DLD1 (cell line): ENCODE measurements around the gene SMIM43.
"Not testable (repeated sequence)": the region's sequence is repeated elsewhere in the genome, so short reads cannot be mapped to it uniquely, and the experiment has no call there.

Experiments
- in situ Hi-C: cut with HindIII; loops from 2 replicates; pipeline ENCODE4 v1.10.0; 2017; ENCODE audit warnings: low sequenced_read_pairs

SMIM43 gene

GRCh38 chr4:121784401-121784800 is 19.4 kb upstream of the SMIM43 start:
- in situ Hi-C loops = no loop called here

- in situ Hi-C loops = no loop called here
Observed at GRCh38 chr4:121783210-121783609, 18.2 kb upstream of the SMIM43 start.

GRCh38 chr4:121778991-121779628 is 14.1 kb upstream of the SMIM43 start:
- in situ Hi-C loops = no loop called here

GRCh38 chr4:121777625-121778024 is 12.7 kb upstream of the SMIM43 start:
- in situ Hi-C loops = no loop called here

- in situ Hi-C loops = no loop called here
Observed at GRCh38 chr4:121776610-121777401, 11.8 kb upstream of the SMIM43 start.

- in situ Hi-C loops = no loop called here
Observed at GRCh38 chr4:121773883-121774282, 8.9 kb upstream of the SMIM43 start.

GRCh38 chr4:121771869-121772268 is 6.9 kb upstream of the SMIM43 start:
- in situ Hi-C loops = no loop called here

- in situ Hi-C loops = no loop called here
Observed at GRCh38 chr4:121769341-121769740, 4.4 kb upstream of the SMIM43 start.

- in situ Hi-C loops = no loop called here
Observed at GRCh38 chr4:121767166-121767565, 2.2 kb upstream of the SMIM43 start.

- in situ Hi-C loops = no loop called here
Observed at GRCh38 chr4:121765971-121766538, 1.1 kb upstream of the SMIM43 start.

- in situ Hi-C loops = no loop called here
Observed at GRCh38 chr4:121765368-121765705, 373 bp upstream of the SMIM43 start.

- in situ Hi-C loops = no loop called here
Observed at GRCh38 chr4:121764303-121764701, 662 bp downstream of the SMIM43 start.

GRCh38 chr4:121760205-121760604 is 4.8 kb downstream of the SMIM43 start:
- in situ Hi-C loops = no loop called here

- in situ Hi-C loops = no loop called here
Observed at GRCh38 chr4:121758925-121759568, 5.9 kb downstream of the SMIM43 start.

- in situ Hi-C loops = not testable (repeated sequence)
Observed at GRCh38 chr4:121752142-121752541, 12.8 kb downstream of the SMIM43 start.

GRCh38 chr4:121749225-121749624 is 15.7 kb downstream of the SMIM43 start:
- in situ Hi-C loops = no loop called here

GRCh38 chr4:121742794-121743193 is 22.2 kb downstream of the SMIM43 start:
- in situ Hi-C loops = no loop called here

- in situ Hi-C loops = no loop called here
Observed at GRCh38 chr4:121741751-121742150, 23.2 kb downstream of the SMIM43 start.

- in situ Hi-C loops = no loop called here
Observed at GRCh38 chr4:121740796-121741409, 24.1 kb downstream of the SMIM43 start.

GRCh38 chr4:121739575-121739974 is 25.4 kb downstream of the SMIM43 start:
- in situ Hi-C loops = no loop called here

- in situ Hi-C loops = no loop called here
Observed at GRCh38 chr4:121738780-121739535, 26.0 kb downstream of the SMIM43 start.
